Spleen (tissue), 7 donors: ENCODE measurements around the gene LRMDA.

Experiments
- CTCF ChIP-seq, 11 experiments: fragments of 200-600 bp in 7 of 11; fragments of 450-650 bp in 4 of 11; sonication (generic) in 4 of 11; IDR thresholded peaks in 8 of 11; conservative IDR thresholded peaks in 3 of 11; 1 replicate in 7 of 11; 2 replicates in 4 of 11; pipeline versions ENCODE4 v1.4.0 to v1.8.0; 2016 to 2021; ENCODE audit warnings: antibody characterized with exemption in 11 of 11, inconsistent platforms in 4 of 11, mild to moderate bottlenecking in 1 of 11
- POLR2A ChIP-seq, 3 donors: fragments of 450-650 bp; IDR thresholded peaks; one replicate each; pipeline ENCODE4 v1.5.1; 2017; ENCODE audit warnings: antibody characterized with exemption in 3 of 3, mild to moderate bottlenecking in 1 of 3
- POLR2AphosphoS5 ChIP-seq, 3 donors: sonication (generic); formaldehyde crosslinking; IDR thresholded peaks; one replicate each; pipeline ENCODE4 v1.5.1; 2017; ENCODE audit warnings: antibody characterized with exemption in 3 of 3
- donor health status: DM: no; HTN: no; CAD: no; lungs with moderate emphysema.
- donor health status: DM: no; HTN: no; CAD: no.
- donor health status: DM: no; HTN: no; CAD: no.

DNA sequence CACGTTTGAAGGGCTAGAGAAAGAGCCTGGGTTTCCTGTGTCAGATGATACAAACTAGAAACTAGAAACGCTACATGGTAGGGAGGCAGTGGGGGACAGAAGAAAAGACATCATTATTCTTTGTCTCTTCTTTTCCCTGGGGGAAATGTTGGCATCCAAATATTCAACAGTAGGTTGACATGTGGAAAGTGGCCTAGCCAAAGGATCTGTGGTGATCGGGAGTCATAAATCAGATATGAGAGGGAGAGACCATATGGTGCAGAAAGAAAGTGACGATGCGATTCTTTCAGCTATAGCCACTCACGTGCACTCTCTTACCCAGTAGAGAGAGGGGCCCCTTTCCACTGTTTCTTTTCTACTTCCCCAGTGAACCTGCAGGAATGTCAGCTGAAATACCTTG lies 964.7 kb downstream of the LRMDA start:
- no peak for TF ChIP-seq POLR2A (IDR thresholded peaks at IDR 0.05)
- no peak for TF ChIP-seq CTCF (IDR thresholded peaks at IDR 0.05 in 8 of 11, conservative IDR thresholded peaks at IDR 0.05 in 3 of 11)
- TF ChIP-seq POLR2AphosphoS5 (IDR thresholded peaks at IDR 0.05), result no peak
